C4-2B (cell line): Measurements from ENCODE around the gene RBMS1.

Experiments
- H3K27ac ChIP-seq: fragments of 450-650 bp; 2 replicates; pipeline ENCODE4 v1.5.1; 2017
- CTCF ChIP-seq: fragments of 450-650 bp; conservative IDR thresholded peaks from 2 replicates; pipeline ENCODE4 v1.5.1; 2017; ENCODE audit warnings: mild to moderate bottlenecking
- ZFX ChIP-seq: fragments of 450-650 bp; IDR thresholded peaks from 2 replicates; pipeline ENCODE4 v1.6.1; 2017

The RBMS1 gene

DNA sequence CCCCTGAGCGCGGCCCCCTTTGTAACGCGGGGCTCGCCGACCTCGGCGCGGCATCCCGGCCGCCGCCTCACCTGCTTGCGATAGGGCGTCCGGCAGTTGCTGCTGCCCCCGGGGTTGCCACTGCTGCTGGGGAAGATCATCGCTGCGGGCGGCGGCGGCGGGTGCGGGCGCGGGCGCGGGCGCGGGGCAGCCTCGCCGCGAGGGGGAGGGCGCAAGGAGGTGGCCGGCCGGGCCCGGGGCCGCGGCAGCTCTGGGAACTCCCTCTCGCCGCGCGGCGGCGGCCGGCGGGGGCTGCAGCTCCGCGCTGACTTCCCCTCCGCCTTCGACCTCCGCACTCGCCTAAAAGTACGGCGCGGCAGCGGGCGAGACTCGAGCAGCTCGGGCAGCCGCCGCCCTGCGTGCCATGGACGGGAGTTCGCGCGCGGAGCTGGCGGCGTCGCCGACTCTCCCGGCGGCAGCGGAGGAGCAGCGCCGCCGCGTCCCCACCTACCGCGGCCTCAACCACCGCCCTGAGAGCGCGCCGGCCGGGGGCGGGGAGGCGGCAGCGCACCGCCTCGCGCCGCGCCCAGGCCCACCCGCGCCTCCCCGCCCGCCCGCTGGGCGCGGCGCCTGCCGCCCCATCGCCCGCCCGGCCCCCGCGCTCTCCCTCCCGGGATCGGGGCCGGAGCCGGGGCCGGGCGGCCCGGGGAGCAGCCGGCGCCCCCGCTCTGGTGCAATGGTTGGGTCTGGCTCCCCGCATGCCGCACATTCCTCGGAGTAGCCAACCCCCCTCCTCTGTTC, 86.0 kb downstream of the RBMS1 start:
- H3K27ac ChIP-seq: no peak overlapping the region

GRCh38 chr2:160406591-160407392, 86.8 kb downstream of the RBMS1 start:
- no peak overlapping the region for H3K27ac ChIP-seq
- no peak for TF ChIP-seq CTCF
- TF ChIP-seq ZFX: no peak

More for the DNA sequence above, 86.0 kb downstream of the RBMS1 start:
- no peak for TF ChIP-seq ZFX
- TF ChIP-seq CTCF: no peak

GRCh38 chr2:160405077-160405867, 88.3 kb downstream of the RBMS1 start:
- no peak for TF ChIP-seq ZFX
- TF ChIP-seq CTCF: no peak

DNA sequence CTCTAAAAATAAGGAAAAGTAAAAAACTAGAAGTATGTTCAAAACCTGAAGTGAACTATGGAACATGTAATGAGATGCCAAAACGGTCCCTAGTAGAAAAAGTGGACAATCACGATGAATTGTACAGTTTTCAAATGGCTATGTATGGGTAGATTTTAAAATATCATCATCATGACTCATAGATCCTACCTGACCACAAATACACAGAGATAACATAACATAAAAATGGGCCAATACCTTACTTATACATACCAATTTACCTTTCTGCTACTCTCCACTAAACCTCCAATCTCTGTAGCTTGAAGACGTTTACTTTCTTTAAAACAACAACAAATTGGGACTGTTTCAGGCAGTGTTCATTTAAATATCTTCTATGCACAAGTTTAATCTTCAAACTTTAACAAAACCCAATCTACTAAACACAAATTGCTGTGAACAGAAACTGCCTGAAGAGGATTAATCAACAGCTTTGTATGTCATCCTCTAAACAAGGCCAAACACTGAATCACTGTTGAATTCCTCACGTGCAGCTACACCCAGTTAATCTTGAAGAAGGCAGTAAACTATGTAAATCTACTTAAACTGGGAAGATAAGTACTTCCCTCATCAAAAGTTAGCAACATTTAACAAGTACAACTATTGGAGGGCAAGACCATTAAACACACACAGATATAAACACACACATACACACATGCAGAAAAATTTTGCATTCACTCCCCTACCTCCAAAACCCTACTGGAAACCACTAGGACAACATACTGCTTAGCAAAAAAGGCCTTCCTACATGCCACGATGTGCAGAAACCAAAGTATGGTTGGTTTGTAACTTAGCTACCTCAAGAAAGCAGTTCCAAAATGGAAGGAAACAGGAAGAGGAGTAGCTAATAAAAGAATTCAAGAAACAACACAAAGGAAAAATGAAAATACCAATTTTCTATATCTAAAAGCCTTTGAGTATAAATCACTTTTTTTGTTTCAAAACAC, 90.3 kb downstream of the RBMS1 start:
- TF ChIP-seq CTCF (no peak), ZFX (no peak)
- no peak overlapping the region for H3K27ac ChIP-seq

More at GRCh38 chr2:160405077-160405867, 88.3 kb downstream of the RBMS1 start:
- no peak overlapping the region for H3K27ac ChIP-seq

GRCh38 chr2:160402501-160402900, 91.1 kb downstream of the RBMS1 start:
- TF ChIP-seq ZFX (no peak), CTCF (no peak)
- H3K27ac ChIP-seq: no peak overlapping the region

DNA sequence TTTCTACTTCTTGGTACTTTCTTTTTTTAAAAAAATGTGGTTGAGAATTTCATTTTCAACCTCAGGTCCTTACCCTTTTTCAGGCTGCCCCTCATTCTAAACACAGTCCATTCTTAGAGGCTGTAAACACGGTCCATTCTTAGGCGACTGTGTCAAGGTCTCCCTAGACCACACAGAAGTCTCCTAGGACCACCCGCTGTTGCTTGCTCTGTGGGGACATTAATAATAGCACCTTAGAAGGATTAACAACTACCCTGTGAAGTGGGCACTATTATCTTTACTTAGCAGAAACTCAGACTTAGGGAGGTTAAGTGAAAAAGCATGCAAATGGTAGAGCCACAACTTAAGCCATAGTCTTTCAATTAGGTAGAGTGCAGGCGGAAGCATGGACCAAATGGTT, 91.7 kb downstream of the RBMS1 start:
- no peak overlapping the region for H3K27ac ChIP-seq
- TF ChIP-seq CTCF (no peak), ZFX (no peak)
